Ovary (tissue), 9 donors: ENCODE data around the gene INHBC. TPM values are rescaled to one million over a fixed set of nuclear protein-coding genes. Genes with fewer than 3 reads are reported as not detected.

ENCODE experiments used
- polyA plus RNA-seq, 2 donors: library from polyadenylated mRNA; stranded (reverse); fragments of 200-250 nt in 1 of 2; fragments of 350-450 nt in 1 of 2; fragmentation: Illumina TruSeq in 1 of 2; extraction: RNeasy Lipid Tissue Mini Kit (QIAGEN cat#74804) in 1 of 2; gene quantifications; one replicate each; pipeline ENCODE4 v1.2.3, GENCODE V29; 2013 to 2014
- small RNA-seq: library from RNA; depleted of rRNA; stranded (forward); fragments of <200 nt; gene quantifications from one replicate; pipeline ENCODE3, GENCODE V24; 2016
- total RNA-seq, 7 donors: library from RNA; depleted of rRNA in 2 of 7; stranded (reverse); fragments of >200 nt in 2 of 7; fragmentation: NEBNext Ultra II Directional in 3 of 7; extraction: Animal tissue kit (Norgen Biotek cat#: 25700) in 3 of 7; gene quantifications; one replicate each; pipeline versions ENCODE4 v1.1.0 to v1.2.4, GENCODE V29; 2016 to 2023
- donor health status: DM: no; HTN: no; CAD: no; lungs with moderate emphysema.
- donor health status: DM: no; HTN: no; CAD: no.
- donor health status: Bipolar disorder and iron deficiency.
- donor health status: DM: yes; HTN: yes; CAD: no.
- donor health status: DM: no; HTN: no; CAD: no.
- donor health status: DM: yes; HTN: yes; CAD: no.

Gene INHBC
- total and polyA plus RNA-seq, 9 donors = 0.07 to 0.27 (median 0.12) TPM; not detected in 5

Small RNA genes within 50 kb of the gene (small RNA-seq; reads per million reads assigned to genes)
- gene RNU6-879P = not detected

Other genes with a start within 250 kb of the INHBC start
- under 1 TPM in 1 of 7 donors, not detected in 6; 0.20 TPM for gene NXPH4, start 218.0 kb upstream of the INHBC start, total RNA-seq
- gene NXPH4, start 218.0 kb upstream of the INHBC start, polyA plus RNA-seq = under 1 TPM in 1 of 2 donors, not detected in 1; 0.13 TPM
- gene SHMT2, start 205.1 kb upstream of the INHBC start, total RNA-seq = 100 to 1,000 TPM in 1 of 7 donors, 10 to 100 TPM in 6; 32.3 to 185 (median 46.6) TPM
- gene SHMT2, start 205.1 kb upstream of the INHBC start, polyA plus RNA-seq = 10 to 100 TPM; 23.0 to 34.7 TPM
- gene STAC3, start 183.6 kb upstream of the INHBC start, total RNA-seq = 1 to 10 TPM in 6 of 7 donors, under 1 TPM in 1; 0.66 to 2.3 (median 1.8) TPM
- gene STAC3, start 183.6 kb upstream of the INHBC start, polyA plus RNA-seq = 1 to 10 TPM in 1 of 2 donors, under 1 TPM in 1; 0.77 to 2.9 TPM
- gene R3HDM2, start 3.7 kb upstream of the INHBC start, total RNA-seq = 10 to 100 TPM; 24.3 to 81.4 (median 65.6) TPM
- 10 to 100 TPM; 33.5 to 66.9 TPM for gene R3HDM2, start 3.7 kb upstream of the INHBC start, polyA plus RNA-seq
- not detected for gene INHBE, start 20.5 kb downstream of the INHBC start, total RNA-seq
- not detected for gene INHBE, start 20.5 kb downstream of the INHBC start, polyA plus RNA-seq
- 1 to 10 TPM in 2 of 7 donors, under 1 TPM in 4, not detected in 1; 0.48 to 4.1 (median 0.74) TPM for gene GLI1, start 25.0 kb downstream of the INHBC start, total RNA-seq
- 1 to 10 TPM; 2.2 to 4.1 TPM for gene GLI1, start 25.0 kb downstream of the INHBC start, polyA plus RNA-seq
- 1 to 10 TPM; 2.7 to 8.0 (median 4.2) TPM for gene ARHGAP9, start 45.1 kb downstream of the INHBC start, total RNA-seq
- 1 to 10 TPM; 2.6 to 9.5 TPM for gene ARHGAP9, start 45.1 kb downstream of the INHBC start, polyA plus RNA-seq
- gene MARS1, start 53.3 kb downstream of the INHBC start, total RNA-seq = 100 to 1,000 TPM in 2 of 7 donors, 10 to 100 TPM in 5; 21.1 to 479 (median 66.4) TPM
- 10 to 100 TPM; 30.8 to 87.4 TPM for gene MARS1, start 53.3 kb downstream of the INHBC start, polyA plus RNA-seq
- gene DDIT3, start 85.7 kb downstream of the INHBC start, total RNA-seq = 10 to 100 TPM; 22.1 to 84.9 (median 29.2) TPM
- gene DDIT3, start 85.7 kb downstream of the INHBC start, polyA plus RNA-seq = 10 to 100 TPM; 34.9 to 62.1 TPM
- gene MBD6, start 88.0 kb downstream of the INHBC start, total RNA-seq = 100 to 1,000 TPM in 2 of 7 donors, 10 to 100 TPM in 5; 25.2 to 122 (median 79.7) TPM
- gene MBD6, start 88.0 kb downstream of the INHBC start, polyA plus RNA-seq = 10 to 100 TPM; 18.1 to 35.0 TPM
- gene DCTN2, start 112.4 kb downstream of the INHBC start, total RNA-seq = 100 to 1,000 TPM in 1 of 7 donors, 10 to 100 TPM in 6; 70.7 to 100 (median 97.4) TPM
- gene DCTN2, start 112.4 kb downstream of the INHBC start, polyA plus RNA-seq = 100 to 1,000 TPM; 128 to 226 TPM
- gene KIF5A, start 115.3 kb downstream of the INHBC start, total RNA-seq = under 1 TPM in 6 of 7 donors, not detected in 1; 0.08 to 0.48 (median 0.30) TPM
- gene KIF5A, start 115.3 kb downstream of the INHBC start, polyA plus RNA-seq = under 1 TPM; 0.15 to 0.48 TPM
- 10 to 100 TPM; 16.9 to 30.4 (median 21.2) TPM for gene PIP4K2C, start 156.4 kb downstream of the INHBC start, total RNA-seq
- 10 to 100 TPM; 13.1 to 42.0 TPM for gene PIP4K2C, start 156.4 kb downstream of the INHBC start, polyA plus RNA-seq
- 10 to 100 TPM; 50.0 to 75.2 (median 57.8) TPM for gene DTX3, start 170.0 kb downstream of the INHBC start, total RNA-seq
- gene DTX3, start 170.0 kb downstream of the INHBC start, polyA plus RNA-seq = 10 to 100 TPM; 37.9 to 56.2 TPM
- 10 to 100 TPM; 22.1 to 48.4 (median 37.1) TPM for gene ARHGEF25, start 176.7 kb downstream of the INHBC start, total RNA-seq
- gene ARHGEF25, start 176.7 kb downstream of the INHBC start, polyA plus RNA-seq = 10 to 100 TPM; 47.4 to 48.8 TPM
- 1 to 10 TPM in 1 of 7 donors, under 1 TPM in 6; 0.28 to 1.5 (median 0.56) TPM for gene B4GALNT1, start 198.4 kb downstream of the INHBC start, total RNA-seq
- 1 to 10 TPM in 1 of 2 donors, under 1 TPM in 1; 0.22 to 1.3 TPM for gene B4GALNT1, start 198.4 kb downstream of the INHBC start, polyA plus RNA-seq